SK-N-SH (cell line): ENCODE measurements around the gene ULBP1. TPM values are rescaled to one million over a fixed set of nuclear protein-coding genes. Genes with fewer than 3 reads are reported as not detected.

Source experiments
- CTCF ChIA-PET: fragments of 300-600, 350-600 bp; formaldehyde crosslinking; extraction: SDS; loops from one replicate; lab custom pipeline; 2021; lab: Yijun Ruan, JAX
- POLR2A ChIA-PET: fragments of 350-600 bp; sonication (Branson Sonifier 250); formaldehyde crosslinking; extraction: SDS; loops from one replicate; lab custom pipeline; 2020; ENCODE audit warnings: antibody characterized with exemption, inconsistent platforms; lab: Yijun Ruan, JAX
- DNase-seq: peaks from one replicate; pipeline ENCODE4 v3.0.0; 2012
- H2AFZ ChIP-seq: fragments of 200-600 bp; sonication (generic); 2 replicates; pipeline ENCODE4 v1.8.1; 2016; ENCODE audit warnings: antibody characterized with exemption, mild to moderate bottlenecking, low read depth
- H3F3A ChIP-seq: fragments of 200-600 bp; sonication (generic); replicated peaks from 2 replicates; pipeline ENCODE3; 2016; ENCODE audit warnings: antibody characterized with exemption, mild to moderate bottlenecking; ENCODE audit not compliant: insufficient read depth
- H3K27ac ChIP-seq, 2 experiments: fragments of 200-500 bp in 1 of 2; fragments of 200-600 bp in 1 of 2; sonication (Bioruptor generic) in 1 of 2; sonication (generic), shearing (Covaris generic) in 1 of 2; 2 replicates each; pipeline versions ENCODE4 v1.5.1 to v1.6.1; 2014 to 2016; ENCODE audit warnings: low read depth in 2 of 2, inconsistent platforms in 1 of 2, low read length in 1 of 2, mild to moderate bottlenecking in 1 of 2, mixed read lengths in 1 of 2
- H3K27me3 ChIP-seq: fragments of 200-600 bp; sonication (generic), shearing (Covaris generic); 2 replicates; pipeline ENCODE4 v1.6.1; 2016; ENCODE audit warnings: mixed run types; ENCODE audit not compliant: insufficient read depth
- H3K36me3 ChIP-seq, 2 experiments: fragments of 200-500 bp in 1 of 2; fragments of 200-600 bp in 1 of 2; sonication (Bioruptor generic) in 1 of 2; sonication (generic) in 1 of 2; replicated peaks in 1 of 2; 2 replicates each; pipeline versions ENCODE3 to v1.5.1; 2014 to 2016; ENCODE audit warnings: low read length in 1 of 2, mild to moderate bottlenecking in 1 of 2; ENCODE audit not compliant: insufficient read depth in 2 of 2, control insufficient read depth in 1 of 2
- H3K4me1 ChIP-seq, 2 experiments: fragments of 200-500 bp in 1 of 2; fragments of 200-600 bp in 1 of 2; sonication (Bioruptor generic) in 1 of 2; sonication (generic), shearing (Covaris generic) in 1 of 2; 2 replicates each; pipeline versions ENCODE4 v1.5.1 to v1.6.1; 2014 to 2016; ENCODE audit warnings: low read depth in 1 of 2, low read length in 1 of 2, mixed run types in 1 of 2; ENCODE audit not compliant: insufficient read depth in 2 of 2, control insufficient read depth in 1 of 2
- H3K4me2 ChIP-seq: fragments of 200-600 bp; sonication (generic), shearing (Covaris generic); 2 replicates; pipeline ENCODE4 v1.6.1; 2017; ENCODE audit warnings: mixed run types
- H3K4me3 ChIP-seq, 2 experiments: fragments of 200-500 bp in 1 of 2; fragments of 200-600 bp in 1 of 2; sonication (Bioruptor generic) in 1 of 2; sonication (generic), shearing (Covaris generic) in 1 of 2; 2 replicates each; pipeline versions ENCODE4 v1.5.1 to v1.8.1; 2014 to 2016; ENCODE audit warnings: low read depth in 2 of 2, inconsistent platforms in 1 of 2, low read length in 1 of 2, mild to moderate bottlenecking in 1 of 2, mixed read lengths in 1 of 2, moderate library complexity in 1 of 2
- H3K79me2 ChIP-seq: fragments of 200-600 bp; sonication (generic); 2 replicates; pipeline ENCODE4 v1.8.1; 2017; ENCODE audit warnings: mild to moderate bottlenecking; ENCODE audit not compliant: insufficient read depth
- H3K9ac ChIP-seq: fragments of 200-600 bp; sonication (generic); 2 replicates; pipeline ENCODE4 v1.6.1; 2017; ENCODE audit warnings: mixed run types
- H3K9me2 ChIP-seq: fragments of 200-600 bp; sonication (generic); 2 replicates; pipeline ENCODE4 v1.6.1; 2017; ENCODE audit warnings: mixed run types
- H3K9me3 ChIP-seq: fragments of 200-600 bp; sonication (generic); 2 replicates; pipeline ENCODE4 v1.6.1; 2017; ENCODE audit warnings: mixed run types, mild to moderate bottlenecking, moderate library complexity
- H4K20me1 ChIP-seq: fragments of 200-600 bp; sonication (generic); 2 replicates; pipeline ENCODE4 v1.6.1; 2017; ENCODE audit warnings: mild to moderate bottlenecking, mixed run types; ENCODE audit not compliant: insufficient read depth
- EP300 ChIP-seq, 2 experiments: IDR thresholded peaks; 2 replicates each; pipeline versions ENCODE4 v1.4.0 to v1.6.1; 2012; ENCODE audit warnings: borderline replicate concordance in 1 of 2, low read depth in 1 of 2, low read length in 1 of 2
- EZH2phosphoT487 ChIP-seq: fragments of 200-600 bp; sonication (generic); IDR thresholded peaks from 2 replicates; pipeline ENCODE4 v1.6.1; 2017; ENCODE audit warnings: low read depth, mixed run types, mild to moderate bottlenecking, antibody characterized with exemption, moderate library complexity, borderline replicate concordance
- FOSL2 ChIP-seq: IDR thresholded peaks from 2 replicates; pipeline ENCODE4 v1.4.0; 2012; ENCODE audit warnings: low read depth, mild to moderate bottlenecking, moderate library complexity, borderline replicate concordance
- FOXJ3 ChIP-seq: sonication (generic); formaldehyde crosslinking; IDR thresholded peaks from 2 replicates; pipeline ENCODE4 v1.5.1; 2020; ENCODE audit warnings: mild to moderate bottlenecking, missing genetic modification reagents
- FOXM1 ChIP-seq: IDR thresholded peaks from 2 replicates; pipeline ENCODE4 v1.4.0; 2012; ENCODE audit warnings: low read depth, mild to moderate bottlenecking
- GATA2 ChIP-seq: sonication (generic); formaldehyde crosslinking; IDR thresholded peaks from 2 replicates; pipeline ENCODE4 v1.5.0; 2020; ENCODE audit warnings: mild to moderate bottlenecking, missing genetic modification reagents
- NRF1 ChIP-seq: IDR thresholded peaks from 2 replicates; pipeline ENCODE4 v1.6.1; 2012; ENCODE audit warnings: low read depth, mild to moderate bottlenecking, low read length
- RAD21 ChIP-seq: IDR thresholded peaks from 2 replicates; pipeline ENCODE4 v1.6.1; 2012; ENCODE audit warnings: mild to moderate bottlenecking, low read length
- RFX5 ChIP-seq: IDR thresholded peaks from 2 replicates; pipeline ENCODE4 v1.6.1; 2012; ENCODE audit warnings: mild to moderate bottlenecking, improper control_type of control experiment, low read length
- RXRA ChIP-seq: IDR thresholded peaks from 2 replicates; pipeline ENCODE4 v1.4.0; 2012; ENCODE audit warnings: low read depth, mild to moderate bottlenecking, borderline replicate concordance
- TCF12 ChIP-seq: IDR thresholded peaks from 2 replicates; pipeline ENCODE4 v1.4.0; 2012
- TEAD4 ChIP-seq: IDR thresholded peaks from 2 replicates; pipeline ENCODE4 v1.4.0; 2012; ENCODE audit warnings: mild to moderate bottlenecking, borderline replicate concordance; ENCODE audit not compliant: insufficient read depth
- YY1 ChIP-seq: IDR thresholded peaks from 2 replicates; pipeline ENCODE4 v1.4.0; 2012; ENCODE audit warnings: low read depth, mild to moderate bottlenecking
- WGBS: methylation state at CpG from one replicate; pipeline ENCODE4 v1.1.6; 2017; ENCODE audit warnings: low lambda C conversion rate; 5-methylcytosine and 5-hydroxymethylcytosine counted together
- polyA plus RNA-seq, 3 experiments: library from polyadenylated mRNA; depleted of rRNA; stranded (reverse); fragments of >200 nt; gene quantifications; 2 replicates each; pipeline ENCODE4 v1.2.3, GENCODE V29; 2012
- TF ChIP-seq, protein P1 (sequence below): fragments of 150-350 bp; IDR thresholded peaks from 2 replicates; pipeline ENCODE4 v1.6.1; 2017; ENCODE audit warnings: antibody characterized with exemption, low read length, low read depth, borderline replicate concordance
- TF ChIP-seq, protein P2 (sequence below): IDR thresholded peaks from 2 replicates; pipeline ENCODE4; 2012
- TF ChIP-seq, protein P3 (sequence below): fragments of 200-600 bp; sonication (generic); IDR thresholded peaks from 2 replicates; pipeline ENCODE4 v1.6.1; 2017; ENCODE audit warnings: antibody characterized with exemption, mild to moderate bottlenecking, moderate library complexity
- TF ChIP-seq, protein P4 (sequence below): IDR thresholded peaks from 2 replicates; pipeline ENCODE4 v1.6.1; 2012; ENCODE audit warnings: mild to moderate bottlenecking, low read depth, low read length, moderate library complexity
- TF ChIP-seq, protein P5 (sequence below): IDR thresholded peaks from 2 replicates; pipeline ENCODE4 v1.4.0; 2012; ENCODE audit warnings: low read depth

ULBP1 gene
- polyA plus RNA-seq, 1 of the 3 experiments (the other 2 are of a cell fraction), result 0.02 TPM

DNA sequence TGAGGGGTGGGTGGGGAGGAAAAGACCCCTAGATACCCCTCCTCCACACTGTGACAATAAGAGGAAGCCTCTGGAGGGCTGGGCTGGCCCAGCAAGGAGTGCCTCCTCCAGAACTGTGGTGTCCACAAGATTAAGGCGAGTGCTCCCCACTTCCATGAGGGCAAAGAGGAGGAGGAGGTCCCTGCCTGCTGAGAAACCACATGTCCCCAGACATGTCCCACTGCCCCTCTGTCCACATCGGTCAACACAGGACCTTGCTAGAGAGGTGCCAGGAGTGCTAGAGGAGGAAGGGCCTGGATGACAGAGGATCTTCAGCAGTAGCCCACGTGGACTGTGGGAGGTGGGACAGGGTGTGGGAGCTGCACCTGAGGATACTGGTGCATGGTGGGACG, 43.9 kb upstream of the ULBP1 start:
- no peak for DNase-seq
- Histone ChIP-seq H3K27me3 (no peaks in the 10 kb centered on the region), H3K27ac (no peak overlapping the region), H4K20me1 (no peaks in the 10 kb centered on the region), H3K4me1 (peaks cover 0 to 6% of the 10 kb centered on the region in 2 experiments; a peak in 1 of 4 replicates), H3K9ac (no peak overlapping the region), H2AFZ (no peak overlapping the region), H3K36me3 (no peaks in the 10 kb centered on the region), H3K4me3 (no peak overlapping the region), H3K4me2 (no peak overlapping the region), H3K79me2 (no peaks in the 10 kb centered on the region), H3K9me3 (no peaks in the 10 kb centered on the region), H3F3A (no peaks in the 10 kb centered on the region), H3K9me2 (no peaks in the 10 kb centered on the region)
- WGBS, result 58% methylated on average over 3 of the region's 4 CpGs
- CTCF ChIA-PET, result interaction anchor here (0.5 to 1.2 kb wide), 2 partner anchors 54 to 85 kb away, joined by 3 to 4 read pairs; no protein-coding TSS in a partner anchor
- POLR2A ChIA-PET, result no interaction called here
- TF ChIP-seq, protein P1, sequence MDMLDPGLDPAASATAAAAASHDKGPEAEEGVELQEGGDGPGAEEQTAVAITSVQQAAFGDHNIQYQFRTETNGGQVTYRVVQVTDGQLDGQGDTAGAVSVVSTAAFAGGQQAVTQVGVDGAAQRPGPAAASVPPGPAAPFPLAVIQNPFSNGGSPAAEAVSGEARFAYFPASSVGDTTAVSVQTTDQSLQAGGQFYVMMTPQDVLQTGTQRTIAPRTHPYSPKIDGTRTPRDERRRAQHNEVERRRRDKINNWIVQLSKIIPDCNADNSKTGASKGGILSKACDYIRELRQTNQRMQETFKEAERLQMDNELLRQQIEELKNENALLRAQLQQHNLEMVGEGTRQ, result no peak
- TF ChIP-seq, protein P2, sequence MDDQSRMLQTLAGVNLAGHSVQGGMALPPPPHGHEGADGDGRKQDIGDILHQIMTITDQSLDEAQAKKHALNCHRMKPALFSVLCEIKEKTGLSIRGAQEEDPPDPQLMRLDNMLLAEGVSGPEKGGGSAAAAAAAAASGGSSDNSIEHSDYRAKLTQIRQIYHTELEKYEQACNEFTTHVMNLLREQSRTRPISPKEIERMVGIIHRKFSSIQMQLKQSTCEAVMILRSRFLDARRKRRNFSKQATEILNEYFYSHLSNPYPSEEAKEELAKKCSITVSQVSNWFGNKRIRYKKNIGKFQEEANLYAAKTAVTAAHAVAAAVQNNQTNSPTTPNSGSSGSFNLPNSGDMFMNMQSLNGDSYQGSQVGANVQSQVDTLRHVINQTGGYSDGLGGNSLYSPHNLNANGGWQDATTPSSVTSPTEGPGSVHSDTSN, result no peak
- TF ChIP-seq, protein P3, sequence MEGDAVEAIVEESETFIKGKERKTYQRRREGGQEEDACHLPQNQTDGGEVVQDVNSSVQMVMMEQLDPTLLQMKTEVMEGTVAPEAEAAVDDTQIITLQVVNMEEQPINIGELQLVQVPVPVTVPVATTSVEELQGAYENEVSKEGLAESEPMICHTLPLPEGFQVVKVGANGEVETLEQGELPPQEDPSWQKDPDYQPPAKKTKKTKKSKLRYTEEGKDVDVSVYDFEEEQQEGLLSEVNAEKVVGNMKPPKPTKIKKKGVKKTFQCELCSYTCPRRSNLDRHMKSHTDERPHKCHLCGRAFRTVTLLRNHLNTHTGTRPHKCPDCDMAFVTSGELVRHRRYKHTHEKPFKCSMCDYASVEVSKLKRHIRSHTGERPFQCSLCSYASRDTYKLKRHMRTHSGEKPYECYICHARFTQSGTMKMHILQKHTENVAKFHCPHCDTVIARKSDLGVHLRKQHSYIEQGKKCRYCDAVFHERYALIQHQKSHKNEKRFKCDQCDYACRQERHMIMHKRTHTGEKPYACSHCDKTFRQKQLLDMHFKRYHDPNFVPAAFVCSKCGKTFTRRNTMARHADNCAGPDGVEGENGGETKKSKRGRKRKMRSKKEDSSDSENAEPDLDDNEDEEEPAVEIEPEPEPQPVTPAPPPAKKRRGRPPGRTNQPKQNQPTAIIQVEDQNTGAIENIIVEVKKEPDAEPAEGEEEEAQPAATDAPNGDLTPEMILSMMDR, result no peak
- TF ChIP-seq GATA2 (CRISPR knock-in tag), result no peak
- TF ChIP-seq TCF12, result no peak
- TF ChIP-seq FOSL2, result no peak
- no peak for TF ChIP-seq TEAD4
- no peak for TF ChIP-seq YY1
- no peak for TF ChIP-seq NRF1
- TF ChIP-seq EZH2phosphoT487, result no peak

DNA sequence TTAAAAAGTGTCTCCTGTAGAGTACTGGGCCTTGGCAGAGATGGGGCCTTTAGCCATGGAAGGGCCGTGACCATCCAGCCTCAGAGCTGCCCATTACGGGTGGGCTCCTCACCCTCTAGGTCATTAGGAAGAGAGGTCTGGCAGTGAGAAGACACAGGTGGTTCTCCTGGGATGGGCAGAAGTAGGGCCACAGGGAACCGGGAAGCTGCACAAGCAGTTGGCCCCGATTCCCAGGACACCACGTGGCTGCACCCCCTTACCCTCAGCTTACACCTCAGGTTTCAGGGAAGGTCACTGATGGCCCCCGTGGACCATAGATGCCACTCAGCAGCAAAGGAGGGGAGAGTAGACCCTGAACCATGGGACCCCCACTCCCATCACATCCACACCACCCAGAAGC, 42.4 kb upstream of the ULBP1 start:
- no peak for TF ChIP-seq RFX5
- TF ChIP-seq FOXJ3 (CRISPR knock-in tag), result no peak
- TF ChIP-seq YY1, result no peak
- TF ChIP-seq RXRA, result no peak
- TF ChIP-seq FOSL2, result no peak
- no peak for TF ChIP-seq GATA2 (CRISPR knock-in tag)
- no peak for TF ChIP-seq FOXM1
- TF ChIP-seq RAD21, result no peak
- no peak for TF ChIP-seq EP300 (IDR thresholded peaks at IDR 0.05; ENCODE audit: borderline replicate concordance in 1 of 2, low read depth in 1 of 2, low read length in 1 of 2)
- TF ChIP-seq, protein P4, sequence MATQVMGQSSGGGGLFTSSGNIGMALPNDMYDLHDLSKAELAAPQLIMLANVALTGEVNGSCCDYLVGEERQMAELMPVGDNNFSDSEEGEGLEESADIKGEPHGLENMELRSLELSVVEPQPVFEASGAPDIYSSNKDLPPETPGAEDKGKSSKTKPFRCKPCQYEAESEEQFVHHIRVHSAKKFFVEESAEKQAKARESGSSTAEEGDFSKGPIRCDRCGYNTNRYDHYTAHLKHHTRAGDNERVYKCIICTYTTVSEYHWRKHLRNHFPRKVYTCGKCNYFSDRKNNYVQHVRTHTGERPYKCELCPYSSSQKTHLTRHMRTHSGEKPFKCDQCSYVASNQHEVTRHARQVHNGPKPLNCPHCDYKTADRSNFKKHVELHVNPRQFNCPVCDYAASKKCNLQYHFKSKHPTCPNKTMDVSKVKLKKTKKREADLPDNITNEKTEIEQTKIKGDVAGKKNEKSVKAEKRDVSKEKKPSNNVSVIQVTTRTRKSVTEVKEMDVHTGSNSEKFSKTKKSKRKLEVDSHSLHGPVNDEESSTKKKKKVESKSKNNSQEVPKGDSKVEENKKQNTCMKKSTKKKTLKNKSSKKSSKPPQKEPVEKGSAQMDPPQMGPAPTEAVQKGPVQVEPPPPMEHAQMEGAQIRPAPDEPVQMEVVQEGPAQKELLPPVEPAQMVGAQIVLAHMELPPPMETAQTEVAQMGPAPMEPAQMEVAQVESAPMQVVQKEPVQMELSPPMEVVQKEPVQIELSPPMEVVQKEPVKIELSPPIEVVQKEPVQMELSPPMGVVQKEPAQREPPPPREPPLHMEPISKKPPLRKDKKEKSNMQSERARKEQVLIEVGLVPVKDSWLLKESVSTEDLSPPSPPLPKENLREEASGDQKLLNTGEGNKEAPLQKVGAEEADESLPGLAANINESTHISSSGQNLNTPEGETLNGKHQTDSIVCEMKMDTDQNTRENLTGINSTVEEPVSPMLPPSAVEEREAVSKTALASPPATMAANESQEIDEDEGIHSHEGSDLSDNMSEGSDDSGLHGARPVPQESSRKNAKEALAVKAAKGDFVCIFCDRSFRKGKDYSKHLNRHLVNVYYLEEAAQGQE, result no peak
- TF ChIP-seq, protein P5, sequence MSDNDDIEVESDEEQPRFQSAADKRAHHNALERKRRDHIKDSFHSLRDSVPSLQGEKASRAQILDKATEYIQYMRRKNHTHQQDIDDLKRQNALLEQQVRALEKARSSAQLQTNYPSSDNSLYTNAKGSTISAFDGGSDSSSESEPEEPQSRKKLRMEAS, result no peak
- Histone ChIP-seq H3K27me3 (no peaks in the 10 kb centered on the region), H4K20me1 (no peaks in the 10 kb centered on the region), H2AFZ (no peak overlapping the region), H3K4me1 (peaks cover 0 to 9% of the 10 kb centered on the region in 2 experiments; a peak in 1 of 4 replicates), H3F3A (no peaks in the 10 kb centered on the region), H3K9me2 (no peaks in the 10 kb centered on the region), H3K79me2 (no peaks in the 10 kb centered on the region), H3K4me2 (no peak overlapping the region), H3K9ac (no peak overlapping the region), H3K9me3 (no peaks in the 10 kb centered on the region), H3K36me3 (no peaks in the 10 kb centered on the region), H3K4me3 (no peak overlapping the region), H3K27ac (no peak overlapping the region)
- no peak for DNase-seq
- POLR2A ChIA-PET, result no interaction called here
- 76% methylated on average over 6 of the region's 6 CpGs for WGBS
- CTCF ChIA-PET, result interaction anchor here (1.1 kb wide), 1 partner anchor 81 kb away, joined by 3 read pairs; no protein-coding TSS in a partner anchor
